HS-5 (cell line): ENCODE data around the gene HDAC5.
"Not testable (repeated sequence)": the region's sequence is repeated elsewhere in the genome, so short reads cannot be mapped to it uniquely, and the experiment has no call there.

Experiments used
- DNase-seq: peaks from one replicate; pipeline ENCODE4 v3.0.0-alpha.2; 2012; ENCODE audit warnings: low read depth

The HDAC5 gene

GRCh38 chr17:44067545-44067940 is 55.9 kb downstream of the HDAC5 start:
- no peak for DNase-seq

- DNase-seq: peak; percentile 63
Observed at GRCh38 chr17:44066204-44066930, 57.1 kb downstream of the HDAC5 start, which contains the start of gene LSM12. TSS of gene LSM12 (minus strand) at chr17:44066671. CDS start at chr17:44066587, 84 bp downstream.

GRCh38 chr17:44065668-44066203 is 57.7 kb downstream of the HDAC5 start:
- no peak for DNase-seq

GRCh38 chr17:44063704-44064639 is 59.5 kb downstream of the HDAC5 start:
- no peak for DNase-seq

- no peak for DNase-seq
Observed at GRCh38 chr17:44062871-44063270, 60.6 kb downstream of the HDAC5 start.

- no peak for DNase-seq
Observed at GRCh38 chr17:44061446-44061845, 62.0 kb downstream of the HDAC5 start.

- no peak for DNase-seq
Observed at GRCh38 chr17:44059101-44059892, 64.1 kb downstream of the HDAC5 start.

GRCh38 chr17:44053125-44053872 is 70.1 kb downstream of the HDAC5 start:
- DNase-seq: no peak

- no peak for DNase-seq
Observed at GRCh38 chr17:44049294-44050060, 74.0 kb downstream of the HDAC5 start.

GRCh38 chr17:44046893-44047292 is 76.5 kb downstream of the HDAC5 start:
- not testable (repeated sequence) for DNase-seq

GRCh38 chr17:44045486-44045885 is 78.0 kb downstream of the HDAC5 start:
- no peak for DNase-seq

- peak; percentile 19 for DNase-seq
Observed at GRCh38 chr17:44044071-44044470, 79.4 kb downstream of the HDAC5 start.

- DNase-seq: no peak
Observed at GRCh38 chr17:44043272-44043696, 80.2 kb downstream of the HDAC5 start.

- DNase-seq: no peak
Observed at GRCh38 chr17:44039829-44040635, 83.4 kb downstream of the HDAC5 start.

- no peak for DNase-seq
Observed at GRCh38 chr17:44038604-44039011, 84.8 kb downstream of the HDAC5 start.

GRCh38 chr17:44037471-44037870 is 86.0 kb downstream of the HDAC5 start:
- no peak for DNase-seq

- not testable (repeated sequence) for DNase-seq
Observed at GRCh38 chr17:44034688-44035087, 88.8 kb downstream of the HDAC5 start.

- no peak for DNase-seq
Observed at GRCh38 chr17:44033861-44034408, 89.5 kb downstream of the HDAC5 start.

GRCh38 chr17:44030482-44030881 is 93.0 kb downstream of the HDAC5 start:
- no peak for DNase-seq
